ENCODE results near the gene RDH5. TPM values are rescaled to one million over a fixed set of nuclear protein-coding genes. Genes with fewer than 3 reads are reported as not detected.

The RDH5 gene
- total and polyA plus RNA-seq, 2 of the 13 experiments (the other 11 are each of a cell fraction or from before 2014, with no cell fraction given), result 2.6 to 5.7 TPM

DNA sequence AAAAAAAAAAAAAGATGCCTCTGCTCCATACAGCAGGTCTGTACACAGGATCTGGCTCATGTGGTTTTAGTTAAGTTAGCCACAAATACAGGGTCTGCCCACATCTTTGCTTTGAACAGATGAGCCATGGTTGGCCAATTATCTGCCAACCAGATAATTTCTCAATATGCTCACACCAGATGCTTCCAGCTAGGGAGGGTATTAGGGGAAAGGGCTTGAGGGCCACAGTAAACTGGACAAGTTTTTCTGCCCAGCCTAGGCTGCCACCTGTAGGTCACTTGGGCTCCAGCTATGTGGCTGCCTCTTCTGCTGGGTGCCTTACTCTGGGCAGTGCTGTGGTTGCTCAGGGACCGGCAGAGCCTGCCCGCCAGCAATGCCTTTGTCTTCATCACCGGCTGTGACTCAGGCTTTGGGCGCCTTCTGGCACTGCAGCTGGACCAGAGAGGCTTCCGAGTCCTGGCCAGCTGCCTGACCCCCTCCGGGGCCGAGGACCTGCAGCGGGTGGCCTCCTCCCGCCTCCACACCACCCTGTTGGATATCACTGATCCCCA, 776 bp downstream of the RDH5 start (continued):
- TF ChIP-seq, protein P1, sequence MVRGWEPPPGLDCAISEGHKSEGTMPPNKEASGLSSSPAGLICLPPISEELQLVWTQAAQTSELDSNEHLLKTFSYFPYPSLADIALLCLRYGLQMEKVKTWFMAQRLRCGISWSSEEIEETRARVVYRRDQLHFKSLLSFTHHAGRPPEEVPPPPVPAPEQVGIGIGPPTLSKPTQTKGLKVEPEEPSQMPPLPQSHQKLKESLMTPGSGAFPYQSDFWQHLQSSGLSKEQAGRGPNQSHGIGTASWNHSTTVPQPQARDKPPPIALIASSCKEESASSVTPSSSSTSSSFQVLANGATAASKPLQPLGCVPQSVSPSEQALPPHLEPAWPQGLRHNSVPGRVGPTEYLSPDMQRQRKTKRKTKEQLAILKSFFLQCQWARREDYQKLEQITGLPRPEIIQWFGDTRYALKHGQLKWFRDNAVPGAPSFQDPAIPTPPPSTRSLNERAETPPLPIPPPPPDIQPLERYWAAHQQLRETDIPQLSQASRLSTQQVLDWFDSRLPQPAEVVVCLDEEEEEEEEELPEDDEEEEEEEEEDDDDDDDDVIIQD (CRISPR knock-in tag; IDR thresholded peaks at IDR 0.05; ENCODE audit: low read depth), result no peak
- TF ChIP-seq CEBPG (CRISPR knock-in tag; IDR thresholded peaks at IDR 0.05) (no peak), DR1 (CRISPR knock-in tag; IDR thresholded peaks at IDR 0.05) (no peak), ZBTB14 (CRISPR knock-in tag; IDR thresholded peaks at IDR 0.05) (no peak), MLX (CRISPR knock-in tag; IDR thresholded peaks at IDR 0.05) (no peak), MXD3 (CRISPR knock-in tag; IDR thresholded peaks at IDR 0.05) (no peak), LRRFIP1 (CRISPR knock-in tag; conservative IDR thresholded peaks at IDR 0.05) (no peak), GTF2F1 (IDR thresholded peaks at IDR 0.05; ENCODE audit: low read length) (no peak), ZXDC (CRISPR knock-in tag; IDR thresholded peaks at IDR 0.05) (no peak), PHF21A (CRISPR knock-in tag; IDR thresholded peaks at IDR 0.05) (no peak), FOXO1 (CRISPR knock-in tag; IDR thresholded peaks at IDR 0.05) (no peak), ZNF383 (CRISPR knock-in tag; IDR thresholded peaks at IDR 0.05; ENCODE audit: borderline replicate concordance) (no peak), ISL2 (CRISPR knock-in tag; IDR thresholded peaks at IDR 0.05) (no peak), KAT8 (CRISPR knock-in tag; IDR thresholded peaks at IDR 0.05) (no peak), ZNF724P (CRISPR knock-in tag; IDR thresholded peaks at IDR 0.05; ENCODE audit: borderline replicate concordance) (no peak), GFI1 (CRISPR knock-in tag; IDR thresholded peaks at IDR 0.05; ENCODE audit: borderline replicate concordance) (no peak), IRF1 (CRISPR knock-in tag; IDR thresholded peaks at IDR 0.05; ENCODE audit: low read depth) (no peak)
